OCI-LY1 (cell line): ENCODE results near the gene IFITM10.

Experiments used
- H2AFZ ChIP-seq: fragments of 200-600 bp; sonication (generic), shearing (Covaris generic); 2 replicates; pipeline ENCODE4 v1.6.0; 2014; ENCODE audit warnings: antibody characterized with exemption, mild to moderate bottlenecking, low read length
- H3F3A ChIP-seq: fragments of 200-600 bp; sonication (generic), shearing (Covaris generic); 2 replicates; pipeline ENCODE4 v1.6.0; 2014; ENCODE audit warnings: mild to moderate bottlenecking, antibody characterized with exemption, low read length, moderate library complexity; ENCODE audit not compliant: insufficient read depth
- H3K27ac ChIP-seq: fragments of 200-600 bp; sonication (generic); 2 replicates; pipeline ENCODE4 v1.5.1; 2014; ENCODE audit warnings: low read length, mixed run types, mild to moderate bottlenecking, low read depth; ENCODE audit not compliant: poor library complexity, severe bottlenecking
- H3K27me3 ChIP-seq: fragments of 200-600 bp; sonication (generic); 2 replicates; pipeline ENCODE4 v1.6.0; 2014; ENCODE audit warnings: antibody characterized with exemption, mild to moderate bottlenecking, low read length, moderate library complexity; ENCODE audit not compliant: insufficient read depth
- H3K36me3 ChIP-seq: fragments of 200-600 bp; sonication (generic); 2 replicates; pipeline ENCODE4 v1.6.1; 2014; ENCODE audit warnings: mild to moderate bottlenecking, antibody characterized with exemption, low read length, moderate library complexity, mixed read lengths; ENCODE audit not compliant: insufficient read depth
- H3K4me1 ChIP-seq: fragments of 200-600 bp; sonication (generic); 2 replicates; pipeline ENCODE4 v1.5.1; 2014; ENCODE audit warnings: mild to moderate bottlenecking, low read length, moderate library complexity; ENCODE audit not compliant: insufficient read depth, severe bottlenecking
- H3K4me2 ChIP-seq: fragments of 200-600 bp; sonication (generic), shearing (Covaris generic); 2 replicates; pipeline ENCODE4 v1.6.1; 2014; ENCODE audit warnings: low read length
- H3K4me3 ChIP-seq: fragments of 200-600 bp; sonication (generic); 2 replicates; pipeline ENCODE4 v1.5.1; 2014; ENCODE audit warnings: low read length, low read depth, mild to moderate bottlenecking, mixed read lengths; ENCODE audit not compliant: poor library complexity, severe bottlenecking
- H3K79me2 ChIP-seq: fragments of 200-600 bp; shearing (Covaris generic); 2 replicates; pipeline ENCODE4 v1.6.1; 2016; ENCODE audit warnings: mixed run types, low read length, mixed read lengths; ENCODE audit not compliant: insufficient read depth
- H3K9ac ChIP-seq: fragments of 200-600 bp; sonication (generic), shearing (Covaris generic); 2 replicates; pipeline ENCODE4 v1.6.1; 2014; ENCODE audit warnings: mild to moderate bottlenecking, low read length, mixed read lengths
- H3K9me2 ChIP-seq: fragments of 200-600 bp; sonication (generic), shearing (Covaris generic); 2 replicates; pipeline ENCODE4 v1.6.1; 2014; ENCODE audit warnings: low read depth, mild to moderate bottlenecking, low read length, mixed read lengths
- H3K9me3 ChIP-seq: fragments of 200-600 bp; shearing (Covaris generic); 2 replicates; pipeline ENCODE4 v1.6.1; 2014; ENCODE audit warnings: low read length, mixed read lengths
- H4K20me1 ChIP-seq: fragments of 200-600 bp; sonication (generic), shearing (Covaris generic); 2 replicates; pipeline ENCODE4 v1.6.0; 2016; ENCODE audit warnings: mild to moderate bottlenecking, low read length; ENCODE audit not compliant: insufficient read depth
- EZH2 ChIP-seq: fragments of 200-600 bp; sonication (generic), shearing (Covaris generic); IDR thresholded peaks from 2 replicates; pipeline ENCODE4 v1.8.0; 2017; ENCODE audit warnings: borderline replicate concordance, mixed run types, mild to moderate bottlenecking, antibody characterized with exemption, low read length, moderate library complexity, mixed read lengths
- TF ChIP-seq, protein P1 (sequence below): fragments of 200-600 bp; sonication (generic), shearing (Covaris generic); IDR thresholded peaks from 2 replicates; pipeline ENCODE4 v1.5.1; 2017; ENCODE audit warnings: mild to moderate bottlenecking, antibody characterized with exemption, low read length, moderate library complexity, mixed read lengths

Gene IFITM10

DNA sequence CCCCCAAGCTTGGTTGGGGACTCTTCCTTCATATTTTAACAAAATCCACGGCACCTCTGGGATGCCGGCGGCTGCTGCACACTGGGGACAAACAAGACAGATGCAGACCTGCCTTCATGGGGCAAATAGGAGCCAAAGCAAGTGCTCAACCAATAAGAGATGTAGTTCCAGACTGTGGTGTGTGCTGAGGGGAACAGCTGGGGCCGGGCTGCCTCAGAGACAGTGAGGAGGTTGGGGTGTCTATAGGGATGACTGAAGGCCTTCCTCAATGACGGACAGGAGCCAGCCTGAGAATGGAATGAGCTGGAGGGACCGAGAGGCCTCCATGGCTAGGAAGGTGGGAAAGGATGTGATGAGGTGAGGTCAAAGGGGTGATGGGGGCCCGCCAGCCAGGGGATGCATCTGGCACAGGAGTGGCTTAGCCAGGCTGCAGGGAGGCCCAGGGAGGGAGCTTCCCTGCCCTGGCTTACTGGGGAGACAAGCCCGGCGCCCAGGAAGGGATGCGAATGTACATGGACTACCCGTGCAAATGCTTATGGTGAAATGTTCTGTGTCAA lies 23.7 kb upstream of the IFITM10 start:
- Histone ChIP-seq H3K79me2 (no peaks in the 10 kb centered on the region), H3K4me3 (no peak overlapping the region), H2AFZ (no peak overlapping the region), H3K27ac (no peak overlapping the region), H3K4me1 (no peaks in the 10 kb centered on the region), H3K4me2 (no peak overlapping the region), H3K9ac (no peak overlapping the region), H4K20me1 (no peaks in the 10 kb centered on the region), H3K27me3 (0 out of 2 replicates have a peak, but pooled peaks cover 3% of the 10 kb centered on the region), H3K9me3 (no peaks in the 10 kb centered on the region), H3F3A (no peaks in the 10 kb centered on the region), H3K9me2 (no peaks in the 10 kb centered on the region), H3K36me3 (no peaks in the 10 kb centered on the region)
- TF ChIP-seq, protein P1, sequence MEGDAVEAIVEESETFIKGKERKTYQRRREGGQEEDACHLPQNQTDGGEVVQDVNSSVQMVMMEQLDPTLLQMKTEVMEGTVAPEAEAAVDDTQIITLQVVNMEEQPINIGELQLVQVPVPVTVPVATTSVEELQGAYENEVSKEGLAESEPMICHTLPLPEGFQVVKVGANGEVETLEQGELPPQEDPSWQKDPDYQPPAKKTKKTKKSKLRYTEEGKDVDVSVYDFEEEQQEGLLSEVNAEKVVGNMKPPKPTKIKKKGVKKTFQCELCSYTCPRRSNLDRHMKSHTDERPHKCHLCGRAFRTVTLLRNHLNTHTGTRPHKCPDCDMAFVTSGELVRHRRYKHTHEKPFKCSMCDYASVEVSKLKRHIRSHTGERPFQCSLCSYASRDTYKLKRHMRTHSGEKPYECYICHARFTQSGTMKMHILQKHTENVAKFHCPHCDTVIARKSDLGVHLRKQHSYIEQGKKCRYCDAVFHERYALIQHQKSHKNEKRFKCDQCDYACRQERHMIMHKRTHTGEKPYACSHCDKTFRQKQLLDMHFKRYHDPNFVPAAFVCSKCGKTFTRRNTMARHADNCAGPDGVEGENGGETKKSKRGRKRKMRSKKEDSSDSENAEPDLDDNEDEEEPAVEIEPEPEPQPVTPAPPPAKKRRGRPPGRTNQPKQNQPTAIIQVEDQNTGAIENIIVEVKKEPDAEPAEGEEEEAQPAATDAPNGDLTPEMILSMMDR = no peak
- no peak for TF ChIP-seq EZH2

- no peak for TF ChIP-seq EZH2
- TF ChIP-seq, protein P1 = no peak
- H2AFZ ChIP-seq = no peak overlapping the region
- no peak overlapping the region for H3K4me2 ChIP-seq
- no peaks in the 10 kb centered on the region for H3F3A ChIP-seq
- H3K9me3 ChIP-seq = no peaks in the 10 kb centered on the region
- no peak overlapping the region for H3K27ac ChIP-seq
- H3K9me2 ChIP-seq = no peaks in the 10 kb centered on the region
- no peaks in the 10 kb centered on the region for H4K20me1 ChIP-seq
- H3K27me3 ChIP-seq = 0 out of 2 replicates have a peak, but pooled peaks cover 3% of the 10 kb centered on the region
- no peaks in the 10 kb centered on the region for H3K4me1 ChIP-seq
- no peak overlapping the region for H3K4me3 ChIP-seq
- no peaks in the 10 kb centered on the region for H3K36me3 ChIP-seq
- no peaks in the 10 kb centered on the region for H3K79me2 ChIP-seq
- H3K9ac ChIP-seq = no peak overlapping the region
Measured at GRCh38 chr11:1773131-1773993, 23.0 kb upstream of the IFITM10 start.

GRCh38 chr11:1772270-1773130 lies 22.1 kb upstream of the IFITM10 start:
- Histone ChIP-seq H3K79me2 (no peaks in the 10 kb centered on the region), H3K27me3 (0 out of 2 replicates have a peak, but pooled peaks cover 3% of the 10 kb centered on the region), H3K9me2 (no peaks in the 10 kb centered on the region), H4K20me1 (no peaks in the 10 kb centered on the region), H3K4me2 (no peak overlapping the region), H3F3A (no peaks in the 10 kb centered on the region), H3K9me3 (no peaks in the 10 kb centered on the region), H3K27ac (no peak overlapping the region), H3K4me1 (no peaks in the 10 kb centered on the region), H2AFZ (no peak overlapping the region), H3K9ac (no peak overlapping the region), H3K36me3 (no peaks in the 10 kb centered on the region), H3K4me3 (no peak overlapping the region)
- no peak for TF ChIP-seq EZH2
- TF ChIP-seq, protein P1 = no peak
